B cell (primary cell): ENCODE results near the gene MAD2L1. TPM values are rescaled to one million over a fixed set of nuclear protein-coding genes. Genes with fewer than 3 reads are reported as not detected.

Experiments used
- ATAC-seq: fragments of 200-7000 bp; cut with Tn5 transposase; one replicate; pipeline ENCODE4 v1.10.0; 2021; ENCODE audit warnings: low read depth, mild to moderate bottlenecking, moderate number of reproducible peaks, moderate library complexity
- CTCF ChIA-PET: fragments of 350-600 bp; sonication (Branson Sonifier 250); formaldehyde crosslinking; loops from one replicate; lab custom pipeline; 2021; ENCODE audit warnings: antibody characterized with exemption, inconsistent platforms; lab: Charles Lee
- POLR2A ChIA-PET: fragments of 350-600 bp; sonication (Branson Sonifier 250); formaldehyde crosslinking; loops from one replicate; lab custom pipeline; 2021; ENCODE audit warnings: antibody characterized with exemption; lab: Charles Lee
- DNase-seq: peaks from one replicate; pipeline ENCODE4 v3.0.0; 2013
- H2AFZ ChIP-seq: 2 replicates; pipeline ENCODE4 v1.6.1; 2012; ENCODE audit warnings: mild to moderate bottlenecking, low read depth, low read length; ENCODE audit not compliant: insufficient read depth, poor library complexity, severe bottlenecking
- H3K27ac ChIP-seq, 2 donors: 1 replicate in 1 of 2; 2 replicates in 1 of 2; pipeline ENCODE4 v1.5.1; 2012 to 2013; ENCODE audit warnings: low read length in 2 of 2, mild to moderate bottlenecking in 2 of 2, moderate library complexity in 1 of 2
- H3K27me3 ChIP-seq, 4 experiments: fragments of 200-600 bp in 1 of 4; sonication (generic) in 1 of 4; replicated peaks in 1 of 4; 1 replicate in 2 of 4; 2 replicates in 2 of 4; pipeline versions ENCODE4 v1.6.1 to v1.7.0; 2013 to 2016; ENCODE audit warnings: low read length in 3 of 4, mild to moderate bottlenecking in 2 of 4, mixed read lengths in 1 of 4, moderate library complexity in 1 of 4; ENCODE audit not compliant: insufficient read depth in 4 of 4, control insufficient read depth in 3 of 4; ENCODE audit errors: control extremely low read depth in 1 of 4
- H3K36me3 ChIP-seq, 2 experiments: replicated peaks in 1 of 2; 1 replicate in 1 of 2; 2 replicates in 1 of 2; pipeline versions ENCODE4 v1.6.1 to v1.7.1; 2013; ENCODE audit warnings: low read length in 1 of 2; ENCODE audit not compliant: insufficient read depth in 2 of 2, control insufficient read depth in 1 of 2; ENCODE audit errors: control extremely low read depth in 1 of 2, extremely low read depth in 1 of 2
- H3K4me1 ChIP-seq, 2 donors: fragments of 200-600 bp in 1 of 2; sonication (generic) in 1 of 2; 1 replicate in 1 of 2; 2 replicates in 1 of 2; pipeline versions ENCODE4 v1.5.1 to v1.6.1; 2013 to 2017; ENCODE audit warnings: low read length in 2 of 2; ENCODE audit not compliant: control insufficient read depth in 2 of 2, insufficient read depth in 2 of 2
- H3K4me2 ChIP-seq: replicated peaks from 2 replicates; pipeline ENCODE3; 2012; ENCODE audit warnings: mild to moderate bottlenecking, low read depth, low read length; ENCODE audit not compliant: poor library complexity, severe bottlenecking
- H3K4me3 ChIP-seq, 5 experiments: fragments of 200-600 bp in 1 of 5; sonication (generic) in 1 of 5; 1 replicate in 3 of 5; 2 replicates in 2 of 5; pipeline versions ENCODE4 v1.5.1 to v1.7.0; 2011 to 2016; ENCODE audit warnings: low read length in 4 of 5, mild to moderate bottlenecking in 4 of 5, low read depth in 2 of 5, control low read depth in 1 of 5, moderate library complexity in 1 of 5; ENCODE audit not compliant: insufficient read depth in 1 of 5; ENCODE audit errors: control extremely low read depth in 1 of 5, extremely low read depth in 1 of 5
- H3K79me2 ChIP-seq: fragments of 200-600 bp; sonication (generic); one replicate; pipeline ENCODE4 v1.6.0; 2016; ENCODE audit warnings: low read length; ENCODE audit not compliant: control insufficient read depth, insufficient read depth
- H3K9ac ChIP-seq: fragments of 200-600 bp; sonication (generic); 2 replicates; pipeline ENCODE4 v1.6.1; 2017; ENCODE audit warnings: mild to moderate bottlenecking, low read length, moderate library complexity
- H3K9me3 ChIP-seq, 3 donors: one replicate each; pipeline versions ENCODE4 v1.6.1 to v1.7.1; 2013; ENCODE audit warnings: low read length in 2 of 3; ENCODE audit not compliant: control insufficient read depth in 2 of 3, insufficient read depth in 1 of 3; ENCODE audit errors: control extremely low read depth in 1 of 3
- H4K20me1 ChIP-seq: 2 replicates; pipeline ENCODE4 v1.6.0; 2012; ENCODE audit warnings: mild to moderate bottlenecking, low read length; ENCODE audit not compliant: insufficient read depth, control insufficient read depth, poor library complexity, severe bottlenecking
- H3K27ac Mint-ChIP-seq: one replicate; pipeline ENCODE4 v1.8.0; 2021; ENCODE audit warnings: mixed read lengths
- H3K27me3 Mint-ChIP-seq: one replicate; pipeline ENCODE4 v1.8.0; 2021; ENCODE audit warnings: mixed read lengths
- H3K4me1 Mint-ChIP-seq: one replicate; pipeline ENCODE4 v1.8.0; 2021; ENCODE audit warnings: mixed read lengths
- H3K4me3 Mint-ChIP-seq: one replicate; pipeline ENCODE4 v1.8.0; 2021; ENCODE audit warnings: mixed read lengths
- H3K9me3 Mint-ChIP-seq: one replicate; pipeline ENCODE4 v1.8.0; 2022; ENCODE audit warnings: mixed read lengths; ENCODE audit not compliant: insufficient read depth
- CTCF ChIP-seq: fragments of 200-600 bp; IDR thresholded peaks from one replicate; pipeline ENCODE4 v1.8.0; 2022; ENCODE audit warnings: antibody characterized with exemption, mild to moderate bottlenecking
- EZH2 ChIP-seq: IDR thresholded peaks from 2 replicates; pipeline ENCODE4 v1.6.1; 2012; ENCODE audit warnings: borderline replicate concordance, low read depth, mild to moderate bottlenecking, moderate library complexity, low read length; ENCODE audit not compliant: insufficient read depth, poor library complexity, severe bottlenecking
- WGBS: methylation state at CpG from one replicate; pipeline ENCODE4 v1.1.5; 2013; ENCODE audit warnings: missing lambda C conversion rate; ENCODE audit not compliant: insufficient coverage; 5-methylcytosine and 5-hydroxymethylcytosine counted together
- intact Hi-C: fragments of 100-400 bp; cut with micrococcal nuclease; formaldehyde crosslinking; loops from one replicate; pipeline ENCODE4 v1.10.0; 2022
- polyA plus RNA-seq: library from polyadenylated mRNA; depleted of rRNA; stranded (reverse); fragments of >200 nt; gene quantifications from 2 replicates; pipeline ENCODE4 v1.2.3, GENCODE V29; 2012
- total RNA-seq, 2 donors: library from RNA; stranded (reverse); fragments of 120-200 nt in 1 of 2; gene quantifications; 1 replicate in 1 of 2; 2 replicates in 1 of 2; pipeline versions ENCODE4 v1.2.3 to v1.2.4, GENCODE V29; 2013 to 2022

Gene MAD2L1
- total and polyA plus RNA-seq, 2 donors (not counting 1 experiment from before 2014, with no cell fraction given), result 1.5 TPM

DNA sequence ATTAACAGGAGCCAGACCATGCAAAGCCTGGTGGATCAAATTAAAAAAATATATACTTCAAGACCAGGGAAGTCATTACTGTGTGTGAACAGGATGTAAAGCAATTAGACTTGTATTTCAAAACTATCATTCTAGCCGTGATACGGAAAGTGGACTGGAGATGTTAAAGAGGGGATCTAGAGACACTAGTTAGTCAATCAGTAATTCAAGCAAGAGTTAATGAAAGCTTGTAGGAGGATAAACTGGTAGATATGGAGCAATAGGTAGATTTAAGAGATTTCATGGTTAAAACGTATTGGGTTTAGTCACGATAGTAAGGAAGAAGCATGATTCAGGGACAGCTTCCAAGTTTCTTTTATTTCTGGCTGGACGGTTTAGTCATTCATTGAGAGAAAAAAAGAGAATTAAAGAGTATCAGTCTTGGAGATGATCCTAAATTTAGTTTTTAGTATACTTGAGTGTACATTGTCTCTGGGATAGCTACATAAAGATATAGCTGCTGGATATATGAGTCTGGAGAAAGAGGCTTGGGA lies 3.9 kb downstream of the MAD2L1 start:
- CTCF ChIA-PET, result interaction anchor here (1.1 to 2.6 kb wide), 2 partner anchors 11 to 749 kb away, joined by 3 to 16 read pairs; no protein-coding TSS in a partner anchor
- H3K9me3 ChIP-seq, result no peaks in the 10 kb centered on the region
- H3K4me1 ChIP-seq, result peaks cover 9 to 10% of the 10 kb centered on the region in 2 donors
- no peaks in the 10 kb centered on the region for H3K27me3 ChIP-seq
- no peak for DNase-seq
- Mint-ChIP-seq H3K4me1 (peaks cover 18% of the 10 kb centered on the region), H3K9me3 (no peaks in the 10 kb centered on the region), H3K27ac (no peak overlapping the region), H3K4me3 (no peak overlapping the region), H3K27me3 (no peaks in the 10 kb centered on the region)
- H3K9ac ChIP-seq, result no peak overlapping the region
- H4K20me1 ChIP-seq, result no peaks in the 10 kb centered on the region
- intact Hi-C loops, result no loop called here
- H3K79me2 ChIP-seq, result peaks cover 15% of the 10 kb centered on the region
- WGBS, result 89% methylated on average over 5 of the region's 5 CpGs
- H3K4me3 ChIP-seq, result no peak overlapping the region
- TF ChIP-seq CTCF (no peak), EZH2 (no peak)
- ATAC-seq, result no peak
- no peak overlapping the region for H3K4me2 ChIP-seq
- H3K36me3 ChIP-seq, result no peaks in the 10 kb centered on the region
- H3K27ac ChIP-seq, result no peak overlapping the region
- POLR2A ChIA-PET, result no interaction called here
- no peak overlapping the region for H2AFZ ChIP-seq

DNA sequence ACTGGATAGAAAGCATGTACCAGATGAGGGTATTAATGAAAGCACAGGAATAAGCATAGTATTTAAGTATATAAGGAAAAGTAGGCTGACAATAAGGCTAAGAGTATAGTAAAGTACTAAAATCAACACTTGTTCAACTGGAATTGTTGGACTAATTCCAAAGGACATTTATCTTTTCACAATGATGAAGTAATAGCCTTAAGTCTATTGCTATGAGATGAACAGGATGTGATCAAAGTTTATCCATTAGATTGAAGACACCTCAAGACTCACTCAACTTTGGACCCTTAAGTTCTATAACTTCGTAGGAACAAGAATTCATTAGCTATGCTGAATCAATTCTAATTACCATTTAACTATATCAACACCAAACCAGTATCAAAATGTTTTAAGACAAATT lies 7.6 kb downstream of the MAD2L1 start:
- H3K27me3 Mint-ChIP-seq, result no peaks in the 10 kb centered on the region
- H3K4me1 Mint-ChIP-seq, result peaks cover 11% of the 10 kb centered on the region
- no peaks in the 10 kb centered on the region for H3K9me3 Mint-ChIP-seq
- Histone ChIP-seq H3K27me3 (no peaks in the 10 kb centered on the region), H3K4me2 (no peak overlapping the region), H4K20me1 (no peaks in the 10 kb centered on the region), H3K4me1 (peaks cover 0 to 4% of the 10 kb centered on the region in 2 donors), H3K9me3 (no peaks in the 10 kb centered on the region), H3K9ac (no peak overlapping the region), H3K27ac (no peak overlapping the region), H3K36me3 (no peaks in the 10 kb centered on the region), H3K79me2 (peaks cover 10% of the 10 kb centered on the region), H2AFZ (no peak overlapping the region), H3K4me3 (no peak overlapping the region)
- intact Hi-C loops, result no loop called here
- TF ChIP-seq EZH2, result no peak
- no peak for TF ChIP-seq CTCF
- 100% methylated on average over 1 of the region's 1 CpG for WGBS
- CTCF ChIA-PET, result interaction anchor here (0.8 kb wide), 1 partner anchor 8 kb away, joined by 3 read pairs; no protein-coding TSS in a partner anchor
- no peak overlapping the region for H3K27ac Mint-ChIP-seq
- H3K4me3 Mint-ChIP-seq, result no peak overlapping the region
- no peak for ATAC-seq
- no peak for DNase-seq
- POLR2A ChIA-PET, result no interaction called here
